Measurements from ENCODE around the gene TUBGCP3.

DNA sequence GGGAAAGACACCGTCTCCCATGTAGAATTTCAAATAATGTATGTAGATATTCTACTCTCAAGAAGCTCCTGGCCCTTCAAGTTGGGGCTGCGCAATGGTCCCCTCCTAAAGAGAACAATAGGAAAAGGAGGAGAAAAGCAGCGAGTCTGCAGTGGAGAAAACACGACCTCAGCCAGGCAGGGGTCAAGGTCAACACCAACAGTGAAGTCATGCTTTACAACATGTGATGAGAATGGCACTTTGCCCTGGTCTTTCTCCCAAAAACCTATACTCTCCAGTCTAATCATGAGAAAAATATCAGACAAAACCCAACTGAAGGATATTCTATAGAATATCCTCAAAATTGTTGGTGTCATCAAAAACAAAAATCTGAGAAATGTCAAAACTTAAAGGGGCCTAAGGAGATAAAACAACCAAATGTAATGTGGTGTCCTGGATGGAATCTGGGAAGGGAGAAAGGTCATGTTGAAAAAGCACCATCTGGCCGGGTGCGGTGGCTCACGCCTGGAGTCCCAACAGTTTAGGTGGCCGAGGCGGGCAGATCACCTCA, 110.8 kb downstream of the TUBGCP3 start:
- TF ChIP-seq, protein P1, sequence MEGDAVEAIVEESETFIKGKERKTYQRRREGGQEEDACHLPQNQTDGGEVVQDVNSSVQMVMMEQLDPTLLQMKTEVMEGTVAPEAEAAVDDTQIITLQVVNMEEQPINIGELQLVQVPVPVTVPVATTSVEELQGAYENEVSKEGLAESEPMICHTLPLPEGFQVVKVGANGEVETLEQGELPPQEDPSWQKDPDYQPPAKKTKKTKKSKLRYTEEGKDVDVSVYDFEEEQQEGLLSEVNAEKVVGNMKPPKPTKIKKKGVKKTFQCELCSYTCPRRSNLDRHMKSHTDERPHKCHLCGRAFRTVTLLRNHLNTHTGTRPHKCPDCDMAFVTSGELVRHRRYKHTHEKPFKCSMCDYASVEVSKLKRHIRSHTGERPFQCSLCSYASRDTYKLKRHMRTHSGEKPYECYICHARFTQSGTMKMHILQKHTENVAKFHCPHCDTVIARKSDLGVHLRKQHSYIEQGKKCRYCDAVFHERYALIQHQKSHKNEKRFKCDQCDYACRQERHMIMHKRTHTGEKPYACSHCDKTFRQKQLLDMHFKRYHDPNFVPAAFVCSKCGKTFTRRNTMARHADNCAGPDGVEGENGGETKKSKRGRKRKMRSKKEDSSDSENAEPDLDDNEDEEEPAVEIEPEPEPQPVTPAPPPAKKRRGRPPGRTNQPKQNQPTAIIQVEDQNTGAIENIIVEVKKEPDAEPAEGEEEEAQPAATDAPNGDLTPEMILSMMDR (IDR thresholded peaks at IDR 0.05): no peak
- TF ChIP-seq POLR2A (IDR thresholded peaks at IDR 0.05) (no peak), EP300 (IDR thresholded peaks at IDR 0.05) (no peak)

All from upper lobe of left lung (tissue), 4 donors.